ACC112 (cell line): ENCODE measurements around the gene SOX15.

ENCODE experiments used
- H2AFZ ChIP-seq: fragments of 200-600 bp; sonication (generic); one replicate; pipeline ENCODE4 v1.6.0; 2017; ENCODE audit warnings: antibody characterized with exemption, low read length; ENCODE audit not compliant: unreplicated experiment
- H3K27ac ChIP-seq: fragments of 200-600 bp; sonication (generic); 2 replicates; pipeline ENCODE4 v1.5.1; 2014; ENCODE audit warnings: low read depth, mild to moderate bottlenecking, antibody characterized with exemption, low read length, moderate library complexity
- H3K27me3 ChIP-seq: fragments of 200-600 bp; sonication (generic); 2 replicates; pipeline ENCODE4 v1.6.1; 2014; ENCODE audit warnings: mild to moderate bottlenecking, antibody characterized with exemption, low read length, moderate library complexity, mixed read lengths; ENCODE audit not compliant: insufficient read depth
- H3K36me3 ChIP-seq: fragments of 200-600 bp; sonication (generic); 2 replicates; pipeline ENCODE4 v1.6.1; 2016; ENCODE audit warnings: mild to moderate bottlenecking, antibody characterized with exemption, low read length, moderate library complexity, mixed read lengths; ENCODE audit not compliant: insufficient read depth
- H3K4me1 ChIP-seq: fragments of 200-600 bp; sonication (generic); one replicate; pipeline ENCODE4 v1.6.1; 2016; ENCODE audit warnings: low read length, mixed read lengths; ENCODE audit not compliant: insufficient read depth, unreplicated experiment, control insufficient read depth
- H3K4me3 ChIP-seq: fragments of 200-600 bp; sonication (generic); 2 replicates; pipeline ENCODE4 v1.5.1; 2014; ENCODE audit warnings: mild to moderate bottlenecking, low read depth, low read length
- H3K79me2 ChIP-seq: fragments of 200-600 bp; sonication (generic); one replicate; pipeline ENCODE4 v1.6.0; 2016; ENCODE audit warnings: low read length; ENCODE audit not compliant: control insufficient read depth, unreplicated experiment, insufficient read depth

The SOX15 gene

DNA sequence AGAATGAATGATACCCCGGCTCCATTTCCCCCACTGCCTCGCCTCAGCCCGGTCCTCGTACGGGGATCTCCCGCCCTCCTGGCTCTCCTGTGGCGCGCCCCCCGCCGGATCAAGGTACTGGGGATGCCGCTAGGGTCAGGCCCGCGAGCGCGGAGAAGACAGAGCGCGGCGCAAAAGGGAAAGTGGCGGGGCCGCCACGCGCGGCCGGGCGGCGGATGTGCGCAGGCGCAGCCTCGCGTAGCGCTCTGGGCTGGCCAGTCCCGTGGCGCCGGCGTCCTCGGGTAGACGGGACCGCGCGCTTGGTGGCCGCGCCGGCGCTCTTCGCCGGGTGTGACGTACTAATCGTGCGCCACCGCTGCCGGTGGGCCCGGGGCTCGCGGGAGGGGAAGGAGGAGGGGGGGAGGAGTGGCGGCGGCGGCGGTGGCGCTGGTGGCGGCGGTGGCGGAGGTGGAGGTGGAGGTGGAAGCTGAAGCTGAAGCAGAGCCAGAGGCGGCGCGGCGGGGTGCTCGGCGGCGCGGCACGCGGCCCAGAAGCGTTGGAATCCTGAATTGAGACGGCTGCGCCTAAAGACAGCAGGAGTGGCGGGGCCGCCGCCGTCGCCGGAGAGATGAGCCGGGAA lies 28.2 kb downstream of the SOX15 start, which contains the start of gene SENP3:
Gene SENP3, plus strand, starts transcription at position 331 of the 619 bp plus-strand sequence. CDS start 1,158 bp downstream, outside the sequence.
- Histone ChIP-seq H2AFZ (peak within 1 kb of the TSS; percentile 90), H3K4me3 (peak within 1 kb of the TSS; percentile 96), H3K4me1 (peaks cover 45% of the 10 kb centered on the region), H3K79me2 (peaks cover 49% of the 10 kb centered on the region), H3K27me3 (no peaks in the 10 kb centered on the region), H3K36me3 (peaks cover 17% of the 10 kb centered on the region; the same call in 1 of the 2 replicates), H3K27ac (peak within 1 kb of the TSS; percentile 78)

DNA sequence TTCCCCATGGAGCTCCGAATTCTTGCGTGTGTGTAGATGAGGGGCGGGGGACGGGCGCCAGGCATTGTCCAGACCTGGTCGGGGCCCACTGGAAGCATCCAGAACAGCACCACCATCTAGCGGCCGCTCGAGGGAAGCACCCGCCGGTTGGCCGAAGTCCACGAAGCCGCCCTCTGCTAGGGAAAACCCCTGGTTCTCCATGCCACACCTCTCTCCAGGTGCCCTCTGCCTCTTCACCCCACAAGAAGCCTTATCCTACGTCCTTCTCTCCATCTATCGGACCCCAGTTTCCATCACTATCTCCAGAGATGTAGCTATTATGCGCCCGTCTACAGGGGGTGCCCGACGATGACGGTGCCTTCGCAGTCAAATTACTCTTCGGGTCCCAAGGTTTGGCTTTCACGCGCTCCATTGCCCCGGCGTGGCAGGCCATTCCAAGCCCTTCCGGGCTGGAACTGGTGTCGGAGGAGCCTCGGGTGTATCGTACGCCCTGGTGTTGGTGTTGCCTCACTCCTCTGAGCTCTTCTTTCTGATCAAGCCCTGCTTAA lies 28.8 kb downstream of the SOX15 start:
- Histone ChIP-seq H3K36me3 (peaks cover 16% of the 10 kb centered on the region; the same call in 1 of the 2 replicates), H3K27ac (peak overlapping the region; percentile 78), H2AFZ (peak overlapping the region; percentile 90), H3K79me2 (peaks cover 49% of the 10 kb centered on the region), H3K4me3 (peak overlapping the region; percentile 96), H3K27me3 (no peaks in the 10 kb centered on the region), H3K4me1 (peaks cover 45% of the 10 kb centered on the region)

- H3K36me3 ChIP-seq: peaks cover 12% of the 10 kb centered on the region; the same call in 1 of the 2 replicates
- peaks cover 46% of the 10 kb centered on the region for H3K79me2 ChIP-seq
- H3K27ac ChIP-seq: no peak overlapping the region
- peaks cover 45% of the 10 kb centered on the region for H3K4me1 ChIP-seq
- peak overlapping the region; percentile 96 for H3K4me3 ChIP-seq
- no peak overlapping the region for H2AFZ ChIP-seq
- no peaks in the 10 kb centered on the region for H3K27me3 ChIP-seq
Observed at GRCh38 chr17:7560172-7561027, 29.5 kb downstream of the SOX15 start.

DNA sequence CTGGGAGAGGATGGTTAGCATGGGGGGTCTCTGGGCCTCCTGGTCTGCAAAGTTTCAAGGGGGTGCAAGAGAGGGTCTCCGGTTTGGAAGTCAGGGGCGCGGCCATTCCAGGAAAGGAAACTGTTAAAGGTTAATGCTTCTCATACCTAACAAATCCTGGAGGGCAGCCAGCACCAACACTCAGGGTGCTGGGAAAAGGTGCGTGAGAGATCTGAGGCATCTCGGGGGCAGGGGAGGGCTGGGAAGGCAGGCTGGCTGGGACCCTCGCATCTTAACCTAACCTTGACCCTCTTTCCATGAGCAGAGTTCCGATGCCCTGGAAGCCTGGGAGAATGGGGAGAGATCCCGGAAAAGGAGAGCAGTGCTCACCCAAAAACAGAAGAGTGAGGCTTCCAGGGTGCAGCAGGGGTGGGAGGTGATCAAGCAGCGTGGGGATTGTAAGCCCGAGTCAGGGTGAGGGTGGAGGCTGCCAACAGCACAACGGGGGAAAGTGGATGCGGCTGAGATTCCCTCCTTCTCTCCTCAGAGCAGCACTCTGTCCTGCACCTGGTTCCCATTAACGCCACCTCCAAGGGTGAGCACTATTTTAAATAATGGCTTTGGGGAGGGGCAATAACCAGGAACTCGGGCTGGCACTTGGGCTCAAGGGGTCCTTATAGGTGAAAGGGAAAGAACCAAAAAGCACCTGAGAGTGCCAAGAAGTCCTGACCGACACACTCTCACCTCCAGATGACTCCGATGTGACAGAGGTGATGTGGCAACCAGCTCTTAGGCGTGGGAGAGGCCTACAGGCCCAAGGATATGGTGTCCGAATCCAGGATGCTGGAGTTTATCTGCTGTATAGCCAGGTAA lies 30.3 kb downstream of the SOX15 start:
- H3K36me3 ChIP-seq: peaks cover 7% of the 10 kb centered on the region; the same call in 1 of the 2 replicates
- no peak overlapping the region for H2AFZ ChIP-seq
- peaks cover 45% of the 10 kb centered on the region for H3K4me1 ChIP-seq
- peak overlapping the region; percentile 61; the same call in 1 of the 2 replicates for H3K4me3 ChIP-seq
- H3K27me3 ChIP-seq: no peaks in the 10 kb centered on the region
- H3K79me2 ChIP-seq: peaks cover 37% of the 10 kb centered on the region
- H3K27ac ChIP-seq: no peak overlapping the region

DNA sequence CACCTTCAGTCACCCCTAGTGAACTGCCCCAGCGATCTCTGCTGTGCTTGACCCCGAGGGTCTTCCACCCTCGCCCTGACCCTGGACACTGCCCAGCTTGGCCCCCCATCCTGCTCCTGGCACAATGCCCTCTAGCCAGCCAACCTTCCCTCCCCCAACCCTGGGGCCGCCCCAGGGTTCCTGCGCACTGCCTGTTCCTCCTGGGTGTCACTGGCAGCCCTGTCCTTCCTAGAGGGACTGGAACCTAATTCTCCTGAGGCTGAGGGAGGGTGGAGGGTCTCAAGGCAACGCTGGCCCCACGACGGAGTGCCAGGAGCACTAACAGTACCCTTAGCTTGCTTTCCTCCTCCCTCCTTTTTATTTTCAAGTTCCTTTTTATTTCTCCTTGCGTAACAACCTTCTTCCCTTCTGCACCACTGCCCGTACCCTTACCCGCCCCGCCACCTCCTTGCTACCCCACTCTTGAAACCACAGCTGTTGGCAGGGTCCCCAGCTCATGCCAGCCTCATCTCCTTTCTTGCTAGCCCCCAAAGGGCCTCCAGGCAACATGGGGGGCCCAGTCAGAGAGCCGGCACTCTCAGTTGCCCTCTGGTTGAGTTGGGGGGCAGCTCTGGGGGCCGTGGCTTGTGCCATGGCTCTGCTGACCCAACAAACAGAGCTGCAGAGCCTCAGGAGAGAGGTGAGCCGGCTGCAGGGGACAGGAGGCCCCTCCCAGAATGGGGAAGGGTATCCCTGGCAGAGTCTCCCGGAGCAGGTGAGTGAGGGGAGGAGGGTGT lies 31.2 kb downstream of the SOX15 start, which contains the start of gene TNFSF13:
Gene TNFSF13, plus strand, starts transcription at position 207 of the 776 bp plus-strand sequence. Its CDS starts 290 bp downstream, at position 497.
- Histone ChIP-seq H3K4me1 (peaks cover 38% of the 10 kb centered on the region), H3K27ac (peak within 1 kb of the TSS; percentile 20), H2AFZ (peak within 1 kb of the TSS; percentile 72), H3K27me3 (no peaks in the 10 kb centered on the region), H3K36me3 (no peaks in the 10 kb centered on the region), H3K79me2 (peaks cover 29% of the 10 kb centered on the region), H3K4me3 (peak within 1 kb of the TSS; percentile 61)

GRCh38 chr17:7557775-7558543 lies 31.9 kb downstream of the SOX15 start:
- Histone ChIP-seq H3K4me3 (peak overlapping the region; percentile 61), H3K79me2 (peaks cover 21% of the 10 kb centered on the region), H3K4me1 (peaks cover 33% of the 10 kb centered on the region), H2AFZ (peak overlapping the region; percentile 72), H3K27me3 (no peaks in the 10 kb centered on the region), H3K36me3 (no peaks in the 10 kb centered on the region), H3K27ac (peak overlapping the region; percentile 20)

DNA sequence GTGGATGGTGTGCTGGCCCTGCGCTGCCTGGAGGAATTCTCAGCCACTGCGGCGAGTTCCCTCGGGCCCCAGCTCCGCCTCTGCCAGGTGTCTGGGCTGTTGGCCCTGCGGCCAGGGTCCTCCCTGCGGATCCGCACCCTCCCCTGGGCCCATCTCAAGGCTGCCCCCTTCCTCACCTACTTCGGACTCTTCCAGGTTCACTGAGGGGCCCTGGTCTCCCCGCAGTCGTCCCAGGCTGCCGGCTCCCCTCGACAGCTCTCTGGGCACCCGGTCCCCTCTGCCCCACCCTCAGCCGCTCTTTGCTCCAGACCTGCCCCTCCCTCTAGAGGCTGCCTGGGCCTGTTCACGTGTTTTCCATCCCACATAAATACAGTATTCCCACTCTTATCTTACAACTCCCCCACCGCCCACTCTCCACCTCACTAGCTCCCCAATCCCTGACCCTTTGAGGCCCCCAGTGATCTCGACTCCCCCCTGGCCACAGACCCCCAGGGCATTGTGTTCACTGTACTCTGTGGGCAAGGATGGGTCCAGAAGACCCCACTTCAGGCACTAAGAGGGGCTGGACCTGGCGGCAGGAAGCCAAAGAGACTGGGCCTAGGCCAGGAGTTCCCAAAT lies 32.6 kb downstream of the SOX15 start:
- no peaks in the 10 kb centered on the region for H3K27me3 ChIP-seq
- peaks cover 28% of the 10 kb centered on the region for H3K4me1 ChIP-seq
- H3K27ac ChIP-seq: no peak overlapping the region
- no peak overlapping the region for H2AFZ ChIP-seq
- H3K4me3 ChIP-seq: no peak overlapping the region
- peaks cover 14% of the 10 kb centered on the region for H3K79me2 ChIP-seq
- H3K36me3 ChIP-seq: no peaks in the 10 kb centered on the region

- no peak overlapping the region for H3K4me3 ChIP-seq
- H3K36me3 ChIP-seq: no peaks in the 10 kb centered on the region
- no peak overlapping the region for H2AFZ ChIP-seq
- H3K4me1 ChIP-seq: peaks cover 28% of the 10 kb centered on the region
- H3K79me2 ChIP-seq: peaks cover 9% of the 10 kb centered on the region
- H3K27me3 ChIP-seq: no peaks in the 10 kb centered on the region
- no peak overlapping the region for H3K27ac ChIP-seq
Observed at GRCh38 chr17:7556627-7557026, 33.3 kb downstream of the SOX15 start.
